ENCODE data around the gene GPC5.

Gene GPC5

DNA sequence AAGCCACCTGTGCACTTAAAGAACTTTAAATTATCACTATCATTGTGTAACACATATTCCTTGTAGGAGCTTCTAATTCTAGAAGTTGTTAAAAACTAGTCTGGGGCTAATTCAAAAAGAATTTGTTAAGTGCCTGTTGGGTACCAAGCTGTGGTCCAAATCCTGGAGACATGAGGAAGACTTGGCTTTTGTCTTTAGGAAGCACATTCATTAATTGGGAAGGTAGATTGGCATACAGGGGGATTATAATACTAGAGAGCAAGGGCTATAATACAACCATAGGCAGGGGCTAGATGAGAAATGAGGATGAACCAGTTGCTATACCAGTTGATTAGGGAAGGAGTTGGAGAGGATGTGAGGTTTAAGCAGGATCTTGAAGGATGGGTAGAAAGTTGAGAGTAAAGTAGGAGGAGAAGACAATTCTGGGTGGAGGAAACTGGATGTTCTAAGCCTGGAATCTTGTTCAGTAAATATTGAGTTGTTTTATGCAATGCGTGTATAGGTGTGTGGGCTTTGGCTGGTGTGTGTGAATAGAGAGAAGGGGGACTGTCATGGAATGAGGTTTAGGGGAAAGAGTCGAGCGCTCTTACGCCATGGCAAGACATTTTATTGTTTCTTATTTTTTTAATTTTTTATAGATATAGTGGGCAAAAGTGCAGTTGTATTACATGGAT is 350.1 kb downstream of the GPC5 start:
- WGBS = 94% methylated on average over 4 of the region's 4 CpGs
- Histone ChIP-seq H3K27ac (ENCODE audit: low read depth, low read length) (no peak overlapping the region), H3K36me3 (ENCODE audit: insufficient read depth, low read length) (no peaks in the 10 kb centered on the region), H3K4me3 (ENCODE audit: low read length) (no peak overlapping the region), H3K27me3 (ENCODE audit: insufficient read depth, low read length) (no peaks in the 10 kb centered on the region), H3K9me3 (ENCODE audit: insufficient read depth, low read depth, low read length) (no peaks in the 10 kb centered on the region), H3K9ac (ENCODE audit: low read depth, low read length) (no peak overlapping the region), H3K4me1 (ENCODE audit: insufficient read depth, low read length) (no peaks in the 10 kb centered on the region)

DNA sequence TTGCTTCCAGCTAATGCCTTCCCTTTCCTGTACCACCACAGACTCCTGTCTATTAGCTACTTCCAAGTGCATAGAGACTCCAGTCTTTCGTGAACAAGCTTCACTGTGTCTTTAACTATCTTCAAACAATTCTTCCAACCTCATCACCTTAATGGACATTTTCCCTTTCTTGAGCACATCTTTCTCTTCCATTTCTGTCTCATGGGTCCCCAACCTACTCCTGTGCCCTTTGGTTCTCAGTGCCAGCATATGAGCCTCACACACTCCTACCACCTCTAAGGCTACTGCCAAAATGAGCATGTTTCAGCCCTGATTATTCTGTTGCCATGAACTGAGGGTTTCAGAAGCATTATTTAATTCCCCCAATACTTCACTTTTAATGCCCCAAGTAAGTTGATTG is 360.3 kb downstream of the GPC5 start:
- no peak overlapping the region for H3K4me3 ChIP-seq (ENCODE audit: low read length)
- H3K27ac ChIP-seq (ENCODE audit: low read depth, low read length) = no peak overlapping the region
- WGBS = 97% methylated on average over 1 of the region's 1 CpG
- no peaks in the 10 kb centered on the region for H3K9me3 ChIP-seq (ENCODE audit: insufficient read depth, low read depth, low read length)
- no peaks in the 10 kb centered on the region for H3K27me3 ChIP-seq (ENCODE audit: insufficient read depth, low read length)
- H3K9ac ChIP-seq (ENCODE audit: low read depth, low read length) = no peak overlapping the region
- no peaks in the 10 kb centered on the region for H3K36me3 ChIP-seq (ENCODE audit: insufficient read depth, low read length)
- H3K4me1 ChIP-seq (ENCODE audit: insufficient read depth, low read length) = peaks cover 7% of the 10 kb centered on the region; the same call in 1 of the 2 replicates

DNA sequence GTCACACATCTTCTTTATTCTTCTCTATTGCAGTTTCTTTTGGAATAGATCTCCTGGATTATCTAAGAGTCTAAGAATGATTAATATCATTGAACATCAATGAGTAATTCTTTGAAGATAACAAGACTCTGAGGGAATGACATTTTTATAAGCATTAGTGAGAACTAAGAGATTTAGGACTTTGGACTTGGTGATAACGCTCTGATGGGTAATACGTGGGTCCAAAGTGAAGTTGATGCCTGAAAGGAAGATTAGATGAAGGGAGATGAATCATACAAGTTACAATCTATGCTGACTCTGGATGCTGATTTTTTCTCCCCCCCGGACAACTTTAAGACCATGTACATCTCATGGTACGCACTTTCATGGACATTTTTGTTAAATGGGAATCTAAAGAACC is 364.5 kb downstream of the GPC5 start:
- H3K9me3 ChIP-seq (ENCODE audit: insufficient read depth, low read depth, low read length) = no peaks in the 10 kb centered on the region
- no peaks in the 10 kb centered on the region for H3K36me3 ChIP-seq (ENCODE audit: insufficient read depth, low read length)
- no peak overlapping the region for H3K9ac ChIP-seq (ENCODE audit: low read depth, low read length)
- H3K4me1 ChIP-seq (ENCODE audit: insufficient read depth, low read length) = peaks cover 7% of the 10 kb centered on the region; the same call in 1 of the 2 replicates
- no peak overlapping the region for H3K27ac ChIP-seq (ENCODE audit: low read depth, low read length)
- H3K4me3 ChIP-seq (ENCODE audit: low read length) = no peak overlapping the region
- H3K27me3 ChIP-seq (ENCODE audit: insufficient read depth, low read length) = no peaks in the 10 kb centered on the region
- WGBS = 94% methylated on average over 4 of the region's 4 CpGs

DNA sequence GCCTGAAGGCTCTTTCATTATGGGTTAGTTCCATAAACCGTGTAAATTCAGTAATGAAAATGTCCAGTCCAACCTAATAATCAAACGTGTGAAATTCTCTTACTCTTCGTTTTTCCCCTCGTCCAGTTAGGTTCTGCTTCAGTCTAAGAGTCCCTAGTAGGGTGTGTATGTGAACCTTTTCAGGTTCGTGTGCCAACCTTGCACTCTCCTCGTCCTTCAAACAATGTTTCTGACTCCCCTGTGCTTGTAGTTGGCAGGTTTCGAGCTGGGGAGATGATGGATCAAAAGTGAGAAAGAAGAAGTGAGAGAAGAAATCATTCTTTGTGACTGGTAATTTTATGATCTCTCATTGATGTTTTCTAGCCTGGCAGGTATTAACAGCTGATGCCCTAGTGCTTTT is 366.1 kb downstream of the GPC5 start:
- H3K9me3 ChIP-seq (ENCODE audit: insufficient read depth, low read depth, low read length) = no peaks in the 10 kb centered on the region
- no peak overlapping the region for H3K9ac ChIP-seq (ENCODE audit: low read depth, low read length)
- H3K4me3 ChIP-seq (ENCODE audit: low read length) = no peak overlapping the region
- H3K27ac ChIP-seq (ENCODE audit: low read depth, low read length) = no peak overlapping the region
- 87% methylated on average over 7 of the region's 7 CpGs for WGBS
- H3K27me3 ChIP-seq (ENCODE audit: insufficient read depth, low read length) = no peaks in the 10 kb centered on the region
- H3K36me3 ChIP-seq (ENCODE audit: insufficient read depth, low read length) = no peaks in the 10 kb centered on the region
- peaks cover 7% of the 10 kb centered on the region; the same call in 1 of the 2 replicates for H3K4me1 ChIP-seq (ENCODE audit: insufficient read depth, low read length)

DNA sequence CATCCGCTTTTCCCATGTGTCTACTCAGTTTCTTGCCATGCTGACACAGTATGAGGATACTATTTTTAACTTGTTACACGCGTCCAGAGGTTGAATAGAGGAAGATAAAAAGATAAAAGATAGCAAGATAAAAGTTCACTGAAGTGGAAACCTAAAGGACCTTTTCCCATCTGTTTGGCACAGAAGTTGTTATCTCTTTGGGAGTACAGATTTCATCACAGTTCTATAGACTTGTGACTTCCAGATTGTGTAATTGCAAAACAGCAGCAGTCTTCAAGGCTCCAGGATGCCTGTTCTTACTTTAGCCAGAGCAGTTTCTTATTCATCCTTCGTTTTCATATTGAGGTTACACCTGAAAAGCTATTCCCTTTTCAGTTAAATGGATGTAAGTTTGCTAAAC is 369.2 kb downstream of the GPC5 start:
- no peak overlapping the region for H3K4me3 ChIP-seq (ENCODE audit: low read length)
- WGBS = 95% methylated on average over 4 of the region's 4 CpGs
- no peak overlapping the region for H3K27ac ChIP-seq (ENCODE audit: low read depth, low read length)
- no peak overlapping the region for H3K9ac ChIP-seq (ENCODE audit: low read depth, low read length)
- no peaks in the 10 kb centered on the region for H3K27me3 ChIP-seq (ENCODE audit: insufficient read depth, low read length)
- no peaks in the 10 kb centered on the region for H3K4me1 ChIP-seq (ENCODE audit: insufficient read depth, low read length)
- no peaks in the 10 kb centered on the region for H3K36me3 ChIP-seq (ENCODE audit: insufficient read depth, low read length)
- no peaks in the 10 kb centered on the region for H3K9me3 ChIP-seq (ENCODE audit: insufficient read depth, low read depth, low read length)

DNA sequence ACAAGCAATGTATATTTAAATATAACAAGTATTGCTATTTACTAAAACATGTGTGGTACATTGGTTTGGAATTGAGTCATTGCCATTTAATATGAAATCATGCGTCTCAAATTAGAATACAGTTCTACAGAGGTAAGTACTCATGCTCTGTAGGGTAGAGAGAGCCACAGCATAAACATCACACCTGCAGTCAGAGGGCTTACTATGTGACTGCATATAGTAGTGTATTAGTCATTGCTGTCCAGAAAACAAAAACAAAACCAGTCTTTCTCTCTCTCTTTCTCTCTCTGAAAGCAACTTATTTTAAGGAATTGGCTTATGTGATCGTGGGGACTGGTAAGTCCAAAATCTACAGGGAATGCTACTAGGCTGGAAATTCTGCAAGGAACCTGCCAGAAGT is 370.3 kb downstream of the GPC5 start:
- no peak overlapping the region for H3K27ac ChIP-seq (ENCODE audit: low read depth, low read length)
- peaks cover 7% of the 10 kb centered on the region for H3K4me1 ChIP-seq (ENCODE audit: insufficient read depth, low read length)
- no peaks in the 10 kb centered on the region for H3K9me3 ChIP-seq (ENCODE audit: insufficient read depth, low read depth, low read length)
- H3K36me3 ChIP-seq (ENCODE audit: insufficient read depth, low read length) = no peaks in the 10 kb centered on the region
- WGBS = 92% methylated on average over 2 of the region's 2 CpGs
- no peaks in the 10 kb centered on the region for H3K27me3 ChIP-seq (ENCODE audit: insufficient read depth, low read length)
- no peak overlapping the region for H3K4me3 ChIP-seq (ENCODE audit: low read length)
- no peak overlapping the region for H3K9ac ChIP-seq (ENCODE audit: low read depth, low read length)

DNA sequence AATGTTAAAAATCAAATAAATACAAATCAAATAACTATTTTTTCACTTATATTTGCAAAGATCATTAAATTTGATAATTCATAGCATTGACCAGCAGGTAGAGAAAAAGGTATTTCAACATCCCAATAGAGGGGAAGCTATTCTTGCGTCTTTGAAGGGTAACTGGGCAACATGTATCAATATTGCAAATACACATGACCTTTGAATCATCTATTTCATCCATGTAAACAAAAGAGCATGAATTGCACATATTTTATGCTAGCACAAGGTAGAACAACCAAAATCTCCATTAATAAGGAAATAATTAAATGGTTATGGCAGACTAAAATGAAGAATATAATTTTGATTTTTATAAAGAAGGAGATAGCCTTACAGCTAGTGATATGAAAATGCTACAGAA is 372.8 kb downstream of the GPC5 start:
- H3K36me3 ChIP-seq (ENCODE audit: insufficient read depth, low read length) = no peaks in the 10 kb centered on the region
- no peak overlapping the region for H3K9ac ChIP-seq (ENCODE audit: low read depth, low read length)
- no peak overlapping the region for H3K4me3 ChIP-seq (ENCODE audit: low read length)
- no peaks in the 10 kb centered on the region for H3K27me3 ChIP-seq (ENCODE audit: insufficient read depth, low read length)
- no peaks in the 10 kb centered on the region for H3K9me3 ChIP-seq (ENCODE audit: insufficient read depth, low read depth, low read length)
- no peak overlapping the region for H3K27ac ChIP-seq (ENCODE audit: low read depth, low read length)
- peaks cover 18% of the 10 kb centered on the region for H3K4me1 ChIP-seq (ENCODE audit: insufficient read depth, low read length)
- no CpG with 5 or more reads among the region's 1 CpG for WGBS

DNA sequence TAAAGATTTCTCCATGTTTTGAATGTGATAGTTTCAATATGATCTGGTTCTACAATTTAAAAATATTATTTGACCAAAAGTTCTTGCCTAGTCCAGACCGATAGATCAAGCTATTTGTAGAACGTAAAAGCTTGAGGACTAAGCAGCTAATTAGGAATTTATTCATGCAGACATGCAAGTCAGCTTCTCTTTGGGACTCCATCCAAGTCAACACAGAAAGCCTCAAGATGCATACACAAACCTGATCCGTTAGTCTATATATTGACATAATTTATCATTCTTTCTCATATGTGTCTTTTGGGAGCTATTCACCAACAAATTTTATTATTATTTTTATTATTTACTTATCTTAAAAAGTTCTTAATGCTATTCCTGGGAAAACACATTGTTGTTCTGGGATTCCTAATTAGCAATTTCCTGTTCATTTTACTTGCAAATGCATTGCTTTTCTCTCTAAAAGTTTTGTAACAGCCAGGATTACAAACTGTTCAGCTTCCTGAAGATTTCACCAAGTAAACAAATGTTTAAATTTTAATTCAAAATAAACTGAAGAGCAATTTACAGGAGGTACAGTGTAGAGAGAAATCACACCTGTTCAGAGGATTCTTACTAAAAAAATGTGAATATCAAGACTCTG is 375.3 kb downstream of the GPC5 start:
- H3K9ac ChIP-seq (ENCODE audit: low read depth, low read length) = no peak overlapping the region
- 20% methylated on average over 2 of the region's 3 CpGs for WGBS
- H3K9me3 ChIP-seq (ENCODE audit: insufficient read depth, low read depth, low read length) = no peaks in the 10 kb centered on the region
- no peaks in the 10 kb centered on the region for H3K27me3 ChIP-seq (ENCODE audit: insufficient read depth, low read length)
- no peak overlapping the region for H3K4me3 ChIP-seq (ENCODE audit: low read length)
- no peaks in the 10 kb centered on the region for H3K36me3 ChIP-seq (ENCODE audit: insufficient read depth, low read length)
- H3K4me1 ChIP-seq (ENCODE audit: insufficient read depth, low read length) = peaks cover 18% of the 10 kb centered on the region
- peak overlapping the region; percentile 66; the same call in 1 of the 2 replicates for H3K27ac ChIP-seq (ENCODE audit: low read depth, low read length)

DNA sequence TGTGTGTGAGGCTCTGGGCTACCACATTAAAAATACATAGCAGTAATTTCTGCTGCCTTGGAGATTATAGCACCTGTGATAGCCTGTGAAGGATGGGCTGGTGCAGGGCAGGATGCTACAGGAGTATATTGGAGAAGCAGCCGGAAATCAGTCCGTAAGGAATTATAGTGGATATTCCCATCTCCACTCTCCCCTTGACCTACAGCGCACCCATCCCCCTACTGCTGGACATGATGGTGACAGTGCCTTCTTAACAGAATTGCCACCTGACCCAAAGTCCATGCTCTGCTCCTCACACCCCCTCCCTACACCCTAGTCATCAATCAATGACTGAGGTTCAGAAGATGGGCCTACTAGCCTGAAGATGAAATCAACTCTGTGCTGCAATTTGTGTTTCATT is 376.0 kb downstream of the GPC5 start:
- Histone ChIP-seq H3K27me3 (ENCODE audit: insufficient read depth, low read length) (no peaks in the 10 kb centered on the region), H3K27ac (ENCODE audit: low read depth, low read length) (peak overlapping the region; percentile 66; the same call in 1 of the 2 replicates), H3K9ac (ENCODE audit: low read depth, low read length) (no peak overlapping the region), H3K4me3 (ENCODE audit: low read length) (no peak overlapping the region), H3K9me3 (ENCODE audit: insufficient read depth, low read depth, low read length) (no peaks in the 10 kb centered on the region), H3K36me3 (ENCODE audit: insufficient read depth, low read length) (no peaks in the 10 kb centered on the region), H3K4me1 (ENCODE audit: insufficient read depth, low read length) (peaks cover 18% of the 10 kb centered on the region)
- 97% methylated on average over 2 of the region's 3 CpGs for WGBS

DNA sequence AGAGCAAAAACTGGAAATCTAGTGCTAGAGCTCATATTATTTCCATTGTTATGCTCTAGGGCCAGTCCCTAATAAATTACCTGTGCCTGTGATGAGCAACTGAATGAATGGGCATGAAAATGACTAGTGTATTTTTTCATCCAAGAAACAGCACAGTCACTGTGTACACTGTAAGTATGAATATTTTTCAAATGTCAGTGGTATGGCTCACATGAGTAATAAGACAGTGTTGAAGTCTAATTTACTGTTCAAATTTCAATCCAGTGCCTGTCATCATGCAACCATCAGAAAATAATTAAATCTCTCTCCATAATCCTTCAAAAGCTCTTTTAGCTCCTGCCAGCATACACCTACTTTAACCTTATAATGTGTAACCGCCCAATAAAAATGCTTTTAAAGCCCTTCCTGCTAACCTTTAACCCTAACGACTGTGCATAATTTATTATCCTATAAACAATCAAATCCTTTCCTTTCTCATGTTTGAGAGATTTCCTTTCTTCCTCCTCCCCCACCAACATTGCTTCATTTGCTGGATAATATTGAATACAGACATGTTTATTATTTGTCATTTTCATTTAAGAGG is 378.3 kb downstream of the GPC5 start:
- H3K27ac ChIP-seq (ENCODE audit: low read depth, low read length) = no peak overlapping the region
- 88% methylated on average over 2 of the region's 2 CpGs for WGBS

DNA sequence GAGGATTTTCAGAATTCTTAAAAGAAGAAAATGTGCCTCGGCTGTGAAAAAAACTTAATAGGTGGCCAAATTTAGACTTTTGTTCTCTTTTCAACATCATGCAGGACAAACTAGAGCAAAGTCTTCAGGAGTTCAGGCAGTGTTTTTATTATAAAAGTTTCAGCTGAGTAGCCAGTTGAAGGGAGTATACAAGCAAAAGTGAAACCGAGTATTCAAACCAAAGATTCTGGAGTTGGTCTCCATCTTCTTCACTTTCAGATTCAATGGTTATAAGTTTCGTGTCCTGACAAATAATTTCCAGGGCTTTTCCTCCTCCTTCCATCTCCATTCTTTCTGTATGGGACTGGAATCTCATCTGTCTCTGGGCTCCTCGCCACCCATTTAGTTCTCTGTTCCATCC is 379.7 kb downstream of the GPC5 start:
- Histone ChIP-seq H3K27me3 (ENCODE audit: insufficient read depth, low read length) (no peaks in the 10 kb centered on the region), H3K4me1 (ENCODE audit: insufficient read depth, low read length) (peaks cover 17% of the 10 kb centered on the region), H3K27ac (ENCODE audit: low read depth, low read length) (no peak overlapping the region), H3K9me3 (ENCODE audit: insufficient read depth, low read depth, low read length) (no peaks in the 10 kb centered on the region), H3K9ac (ENCODE audit: low read depth, low read length) (no peak overlapping the region), H3K36me3 (ENCODE audit: insufficient read depth, low read length) (no peaks in the 10 kb centered on the region), H3K4me3 (ENCODE audit: low read length) (no peak overlapping the region)
- 92% methylated on average over 4 of the region's 4 CpGs for WGBS

More for the DNA sequence above, 378.3 kb downstream of the GPC5 start:
- no peak overlapping the region for H3K4me3 ChIP-seq (ENCODE audit: low read length)
- H3K9me3 ChIP-seq (ENCODE audit: insufficient read depth, low read depth, low read length) = no peaks in the 10 kb centered on the region
- H3K27me3 ChIP-seq (ENCODE audit: insufficient read depth, low read length) = no peaks in the 10 kb centered on the region
- no peak overlapping the region for H3K9ac ChIP-seq (ENCODE audit: low read depth, low read length)
- no peaks in the 10 kb centered on the region for H3K36me3 ChIP-seq (ENCODE audit: insufficient read depth, low read length)
- H3K4me1 ChIP-seq (ENCODE audit: insufficient read depth, low read length) = peaks cover 18% of the 10 kb centered on the region

Data from HUES64 (cell line).